Stimulated activated CD8-positive, alpha-beta memory T cell treated with anti-CD3 and anti-CD28 coated beads, Interleukin-4, amount 100 ng/mL, for 1 hour (primary cell): ENCODE measurements around the gene FAM219A.
"Not testable (repeated sequence)": the region's sequence is repeated elsewhere in the genome, so short reads cannot be mapped to it uniquely, and the experiment has no call there.

Source experiments
- DNase-seq, 2 donors: peaks; one replicate each; pipeline ENCODE4 v3.0.0-alpha.2; 2020; ENCODE audit warnings: low read depth in 2 of 2, low spot score in 1 of 2

Gene FAM219A

DNA sequence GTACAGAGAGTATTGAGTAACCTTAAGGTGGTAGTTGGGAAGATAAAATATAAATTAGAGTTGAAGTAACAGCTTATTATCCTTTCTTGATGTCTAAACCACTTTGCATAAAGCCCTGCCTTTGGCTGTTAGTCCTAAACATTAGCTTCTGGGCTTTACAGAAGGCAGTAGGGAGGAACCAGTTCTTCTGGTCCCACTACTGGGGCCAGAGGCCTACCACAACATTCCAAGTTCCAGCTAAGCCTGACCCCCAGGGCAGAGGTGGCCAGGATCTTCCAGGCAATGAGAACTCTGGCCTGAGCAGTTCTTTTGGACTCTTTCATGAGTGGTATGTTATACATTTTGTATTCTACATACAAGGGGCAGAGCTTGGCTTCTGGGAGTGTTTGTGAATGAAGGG, 26.3 kb upstream of the FAM219A start:
- DNase-seq, result no peak

GRCh38 chr9:34482746-34483145, 24.4 kb upstream of the FAM219A start:
- not testable (repeated sequence) for DNase-seq

DNA sequence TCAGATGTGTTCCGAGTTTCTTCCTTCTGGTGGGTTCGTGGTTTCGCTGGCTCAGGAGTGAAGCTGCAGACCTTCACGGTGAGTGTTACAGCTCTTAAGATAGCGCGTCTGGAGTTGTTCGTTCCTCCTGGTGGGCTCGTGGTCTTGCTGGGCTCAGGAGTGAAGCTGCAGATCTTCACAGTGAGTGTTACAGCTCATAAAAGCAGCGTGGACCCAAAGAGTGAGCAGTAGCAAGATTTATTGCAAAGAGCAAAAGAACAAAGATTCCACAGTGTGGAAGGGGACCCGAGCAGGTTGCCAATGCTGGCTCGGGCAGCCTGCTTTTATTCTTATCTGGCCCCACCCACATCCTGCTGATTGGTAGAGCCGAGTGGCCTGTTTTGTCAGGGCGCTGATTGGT, 23.2 kb upstream of the FAM219A start:
- DNase-seq, result not testable (repeated sequence)

- no peak for DNase-seq
These were observed 21.1 kb upstream of the FAM219A start for GRCh38 chr9:34479431-34479866.

- no peak for DNase-seq
These were observed 19.2 kb upstream of the FAM219A start for GRCh38 chr9:34477541-34477940.

- DNase-seq, result no peak
These were observed 16.7 kb upstream of the FAM219A start for GRCh38 chr9:34475097-34475496.

GRCh38 chr9:34465468-34465867, 7.1 kb upstream of the FAM219A start:
- no peak for DNase-seq

GRCh38 chr9:34464571-34464970, 6.2 kb upstream of the FAM219A start:
- DNase-seq, result no peak

DNA sequence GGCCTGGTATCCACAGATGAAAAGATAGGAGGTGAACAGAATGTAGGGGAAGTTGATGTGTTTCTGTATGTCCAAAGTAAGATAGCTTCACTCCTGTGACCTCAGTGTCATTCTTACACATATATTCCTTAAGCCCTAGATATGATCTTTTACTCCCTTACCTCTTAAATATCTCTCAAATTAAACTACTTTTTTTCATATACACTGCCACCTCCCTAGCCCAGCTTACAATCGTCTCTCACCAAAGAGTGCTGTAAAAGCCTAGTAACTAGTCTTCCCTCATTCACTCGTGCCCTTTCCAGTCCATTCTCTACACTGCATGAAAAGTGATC, 5.5 kb upstream of the FAM219A start:
- DNase-seq, result no peak

DNA sequence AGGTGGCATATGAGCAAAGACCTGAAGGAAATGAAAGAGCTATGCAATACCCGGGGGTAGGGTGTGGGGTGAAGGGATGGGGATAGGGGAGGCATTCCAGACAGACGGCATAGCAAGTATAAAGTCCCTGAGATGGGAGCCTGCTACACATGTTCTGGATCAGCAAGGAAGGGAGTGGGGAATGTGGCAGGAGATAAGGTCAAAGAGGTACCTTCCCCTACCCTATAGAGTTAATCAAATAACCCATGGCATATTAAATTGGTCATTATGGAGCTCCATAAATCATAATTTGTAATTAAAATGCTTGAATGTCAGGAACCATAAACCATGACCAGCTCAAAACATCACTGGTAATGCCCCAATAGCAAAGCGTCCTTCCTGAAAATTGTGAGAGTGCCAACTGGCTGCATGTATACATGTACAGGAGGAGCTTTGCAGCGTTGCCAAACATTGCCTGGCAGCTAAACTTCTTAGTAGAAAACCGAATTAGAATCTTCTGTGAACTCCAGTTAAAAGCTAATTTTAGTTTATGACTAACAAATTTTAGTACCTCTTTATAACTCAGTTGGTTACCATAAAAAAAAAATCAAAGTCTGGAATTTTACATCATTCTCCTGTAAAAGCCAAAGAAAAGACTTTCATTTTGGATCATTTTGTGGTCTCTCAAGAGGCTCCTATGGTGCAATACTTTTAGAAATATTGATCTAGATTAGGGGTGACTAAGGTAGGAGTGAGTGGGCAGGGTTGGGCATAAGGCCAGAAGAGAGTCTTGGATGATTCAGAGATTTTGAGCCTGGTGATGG, 4.9 kb upstream of the FAM219A start:
- no peak for DNase-seq

- no peak for DNase-seq
These were observed 1.6 kb upstream of the FAM219A start for GRCh38 chr9:34459941-34460340.

DNA sequence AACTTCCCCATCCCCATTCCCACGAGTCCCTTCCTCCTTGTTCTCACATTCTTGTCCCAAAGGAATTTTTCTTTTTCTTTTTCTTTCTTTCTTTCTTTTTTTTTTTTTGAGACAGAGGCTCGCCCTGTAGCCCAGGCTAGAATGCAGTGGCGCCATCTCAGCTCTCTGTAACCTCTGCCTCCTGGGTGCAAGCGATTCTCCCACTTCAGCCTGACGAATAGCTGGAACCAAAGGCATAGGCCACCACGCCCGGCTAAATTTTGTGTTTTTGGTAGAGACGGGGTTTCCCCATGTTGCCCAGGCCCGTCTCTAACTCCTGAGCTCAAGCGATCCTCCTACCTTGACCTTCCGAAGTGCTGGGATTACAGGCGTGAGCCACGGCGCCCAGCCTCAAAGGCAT, 986 bp upstream of the FAM219A start:
- DNase-seq, result no peak

- DNase-seq, result no peak
These were observed 580 bp upstream of the FAM219A start for GRCh38 chr9:34458959-34459340.

GRCh38 chr9:34457266-34458012, 931 bp downstream of the FAM219A start:
- DNase-seq, result no peak

- DNase-seq, result no peak
These were observed 1.6 kb downstream of the FAM219A start for GRCh38 chr9:34456746-34457145.

DNA sequence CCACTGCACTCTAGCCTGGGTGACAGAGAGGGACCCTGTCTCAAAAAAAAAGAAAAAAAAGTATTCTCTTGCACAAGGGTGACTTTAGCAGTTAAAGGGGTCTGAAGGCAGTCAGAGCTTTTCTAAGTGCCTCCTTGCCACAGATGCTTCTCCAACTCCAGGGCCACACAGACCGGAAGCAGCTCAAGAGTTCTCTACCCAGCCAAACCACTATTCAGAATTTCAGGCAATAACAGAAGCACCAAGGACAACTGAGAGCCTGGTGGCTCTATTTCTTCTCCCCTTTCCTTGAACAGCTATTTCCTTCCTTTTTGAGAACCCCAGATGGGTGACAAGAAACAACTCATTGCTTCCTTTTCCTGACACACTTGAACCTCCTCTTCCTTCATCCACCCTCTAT, 2.2 kb downstream of the FAM219A start:
- DNase-seq, result no peak

DNA sequence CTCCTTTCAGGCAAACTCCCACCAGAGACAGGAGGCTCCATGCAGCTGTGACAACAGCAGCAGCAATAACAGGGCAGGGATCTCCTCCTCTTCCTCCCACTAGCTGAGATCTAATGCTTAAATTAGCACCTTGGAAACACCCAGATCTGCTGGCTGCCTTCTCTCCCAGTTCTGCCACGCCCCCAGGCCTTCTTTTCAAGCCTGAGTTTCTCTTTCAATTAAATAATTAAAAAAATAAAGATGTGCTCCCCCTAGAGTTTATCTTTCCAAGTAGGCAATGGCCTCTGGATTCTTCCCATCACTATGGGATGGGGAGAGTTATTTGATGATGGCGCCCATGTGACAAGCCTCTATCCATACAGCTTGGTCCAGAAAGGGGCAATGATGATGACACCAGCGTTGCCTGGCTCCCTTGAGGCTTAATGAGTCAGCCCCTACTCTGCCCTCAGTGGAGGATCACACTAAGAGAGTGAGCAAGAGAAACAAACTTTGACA, 3.8 kb downstream of the FAM219A start:
- no peak for DNase-seq

GRCh38 chr9:34452568-34452967, 5.8 kb downstream of the FAM219A start:
- DNase-seq, result no peak

- no peak for DNase-seq
These were observed 6.8 kb downstream of the FAM219A start for GRCh38 chr9:34451545-34451944.

- no peak for DNase-seq
These were observed 7.2 kb downstream of the FAM219A start for GRCh38 chr9:34451135-34451534.

DNA sequence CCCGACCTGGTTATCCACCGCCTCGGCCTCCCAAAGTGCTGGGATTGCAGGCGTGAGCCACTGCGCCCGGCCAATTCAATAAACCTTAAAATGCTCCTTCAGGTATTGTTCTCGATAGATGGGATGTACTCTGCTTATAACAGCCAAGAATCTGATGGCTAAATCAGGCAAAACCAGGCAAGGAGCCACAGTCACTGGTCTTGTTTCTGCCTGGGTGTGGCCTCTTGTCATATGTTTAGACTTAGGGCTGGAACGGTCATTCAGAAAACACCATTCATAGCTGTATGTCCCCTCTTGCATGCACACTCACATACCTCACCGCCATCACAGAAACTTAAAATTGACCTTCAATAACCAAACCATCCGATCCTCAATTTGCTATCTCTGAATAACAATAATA, 7.7 kb downstream of the FAM219A start:
- DNase-seq, result no peak

DNA sequence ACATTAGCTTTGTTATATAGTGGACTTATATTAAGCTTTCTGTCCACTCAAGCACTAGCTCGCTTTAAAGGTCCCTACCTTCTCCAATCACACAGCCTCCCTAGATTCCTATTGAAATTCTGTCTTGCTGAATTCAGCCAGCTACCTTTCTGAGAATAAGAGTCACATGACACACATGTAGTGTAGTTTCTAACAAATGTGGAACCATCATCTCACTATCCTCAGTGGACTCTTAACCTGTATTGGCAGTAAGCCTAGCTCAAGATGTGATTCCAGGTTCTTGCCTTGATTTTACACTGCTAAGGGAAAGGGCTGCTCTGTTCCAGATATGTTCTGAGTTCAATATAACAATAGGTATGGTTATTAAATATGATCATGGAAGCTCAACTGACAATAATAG, 11.4 kb downstream of the FAM219A start:
- DNase-seq, result no peak

GRCh38 chr9:34446468-34446891, 11.9 kb downstream of the FAM219A start:
- DNase-seq, result no peak
